GM12878 (cell line): Measurements from ENCODE around the gene NEDD8. TPM values are rescaled to one million over a fixed set of nuclear protein-coding genes. Genes with fewer than 3 reads are reported as not detected.
A peak's percentile ranks its signal among the peaks of the same experiment; 100 is the strongest.

Experiments
- ATF2 ChIP-seq: IDR thresholded peaks from 2 replicates; pipeline ENCODE4 v1.6.1; 2012; ENCODE audit warnings: low read length, inconsistent platforms
- CUX1 ChIP-seq: IDR thresholded peaks from 2 replicates; pipeline ENCODE4 v1.6.1; 2012; ENCODE audit warnings: improper control_type of control experiment, low read depth, low read length; ENCODE audit not compliant: insufficient replicate concordance
- ESRRA ChIP-seq: IDR thresholded peaks from 2 replicates; pipeline ENCODE4 v1.6.1; 2012; ENCODE audit warnings: mild to moderate bottlenecking, low read length, improper control_type of control experiment
- ETV6 ChIP-seq, 2 experiments: fragments of 450-650 bp in 1 of 2; IDR thresholded peaks in 1 of 2; conservative IDR thresholded peaks in 1 of 2; 2 replicates each; pipeline ENCODE4 v1.6.1; 2014; ENCODE audit warnings: antibody characterized with exemption in 1 of 2, borderline replicate concordance in 1 of 2, low read depth in 1 of 2, mild to moderate bottlenecking in 1 of 2, moderate library complexity in 1 of 2
- FOXK2 ChIP-seq: fragments of 450-650 bp; IDR thresholded peaks from 2 replicates; pipeline ENCODE4 v1.6.1; 2017; ENCODE audit warnings: mild to moderate bottlenecking, moderate library complexity
- MLLT1 ChIP-seq: fragments of 450-650 bp; IDR thresholded peaks from 2 replicates; pipeline ENCODE4 v1.6.1; 2016; ENCODE audit warnings: mild to moderate bottlenecking
- MYC ChIP-seq: IDR thresholded peaks from 2 replicates; pipeline ENCODE4 v1.6.1; 2011; ENCODE audit warnings: mild to moderate bottlenecking, low read length, moderate library complexity, inconsistent platforms; ENCODE audit not compliant: insufficient read depth, insufficient replicate concordance, insufficient read length, severe bottlenecking
- NKRF ChIP-seq: fragments of 450-650 bp; conservative IDR thresholded peaks from 2 replicates; pipeline ENCODE4 v1.6.1; 2017; ENCODE audit warnings: mild to moderate bottlenecking, moderate library complexity
- RELA ChIP-seq: fragments of 450-650 bp; IDR thresholded peaks from 2 replicates; pipeline ENCODE4 v1.8.0; 2014; ENCODE audit warnings: borderline replicate concordance; ENCODE audit not compliant: partially characterized antibody
- TAF1 ChIP-seq: IDR thresholded peaks from 2 replicates; pipeline ENCODE4 v1.6.1; 2011; ENCODE audit warnings: mild to moderate bottlenecking, low read depth, low read length, borderline replicate concordance
- TCF12 ChIP-seq: IDR thresholded peaks from 2 replicates; pipeline ENCODE4 v1.6.1; 2011; ENCODE audit warnings: low read depth, mild to moderate bottlenecking, low read length
- ZBTB11 ChIP-seq: fragments of 450-650 bp; formaldehyde crosslinking; IDR thresholded peaks from 2 replicates; pipeline ENCODE4 v1.5.0; 2022; ENCODE audit warnings: mild to moderate bottlenecking, missing genetic modification characterization
- ZNF24 ChIP-seq: fragments of 450-650 bp; IDR thresholded peaks from 2 replicates; pipeline ENCODE4 v1.6.1; 2017; ENCODE audit warnings: antibody characterized with exemption, mild to moderate bottlenecking
- polyA plus RNA-seq, 11 experiments: library from polyadenylated mRNA; depleted of rRNA in 4 of 11; unstranded in 6 of 11; stranded (reverse) in 5 of 11; fragments of >200 nt; fragmentation: Nextera tagmentation in 4 of 11; fragmentation: Illumina TruSeq in 1 of 11; extraction: Ambion mirVana in 4 of 11; extraction: Trizol in 1 of 11; gene quantifications; 1 replicate in 1 of 11; 2 replicates in 10 of 11; pipeline versions ENCODE4 v1.2.1 to v1.2.3, GENCODE V29; 2011 to 2016; ENCODE audit warnings: inconsistent platforms in 2 of 11, missing spikeins in 2 of 11, low read depth in 1 of 11
- total RNA-seq, 4 experiments: library from RNA; depleted of rRNA in 3 of 4; stranded (reverse); fragments of >200 nt in 3 of 4; fragmentation: Illumina TruSeq in 1 of 4; extraction: Trizol in 1 of 4; gene quantifications; 2 replicates each; pipeline versions ENCODE4 v1.2.1 to v1.2.3, GENCODE V29; 2013 to 2021

Gene NEDD8
- total and polyA plus RNA-seq, 10 of the 15 experiments (the other 5 are each of a cell fraction or from before 2014, with no cell fraction given): 164 to 991 (median 300) TPM

GRCh38 chr14:24188251-24189058 is 43.7 kb downstream of the NEDD8 start, which contains the start of gene IPO4 (continued):
- TF ChIP-seq CUX1 (no peak), MLLT1 (peak; percentile 58; the same call in 1 of the 2 replicates), ETV6 (conservative IDR thresholded peaks at IDR 0.05 in 1 of 2, IDR thresholded peaks at IDR 0.05 in 1 of 2; ENCODE audit: borderline replicate concordance in 1 of 2, low read depth in 1 of 2) (peak in 1 of 2 experiments; percentile 14; a peak in 1 of 4 replicates), RELA (peak; percentile 97), TAF1 (peak; percentile 90), ZBTB11 (CRISPR knock-in tag) (peak; percentile 99), ESRRA (peak; percentile 86; the same call in 1 of the 2 replicates), NKRF (peak; percentile 99), TCF12 (peak; percentile 80), FOXK2 (peak; percentile 62), ZNF24 (peak; percentile 81), MYC (peak; percentile 88), ATF2 (peak; percentile 71; the same call in 1 of the 2 replicates)
